T-helper 1 cell (primary cell): ENCODE results near the gene KSR2.

Experiments used
- DNase-seq, 5 donors: peaks; one replicate each; pipeline ENCODE4 v3.0.0-alpha.2; 2012 to 2020

KSR2 gene

GRCh38 chr12:117437516-117438255 lies 531.1 kb downstream of the KSR2 start:
- DNase-seq = no peak

GRCh38 chr12:117433878-117434277 lies 534.9 kb downstream of the KSR2 start:
- DNase-seq = no peak

- no peak for DNase-seq
Measured at GRCh38 chr12:117430246-117430645, 538.5 kb downstream of the KSR2 start.

GRCh38 chr12:117427211-117427610 lies 541.6 kb downstream of the KSR2 start:
- DNase-seq = no peak

- DNase-seq = no peak
Measured at GRCh38 chr12:117421987-117422386, 546.8 kb downstream of the KSR2 start.

- no peak for DNase-seq
Measured at GRCh38 chr12:117421068-117421752, 547.6 kb downstream of the KSR2 start.

- no peak for DNase-seq
Measured at GRCh38 chr12:117417004-117417403, 551.8 kb downstream of the KSR2 start.

- no peak for DNase-seq
Measured at GRCh38 chr12:117412465-117413188, 556.2 kb downstream of the KSR2 start.

GRCh38 chr12:117409286-117409685 lies 559.5 kb downstream of the KSR2 start:
- DNase-seq = no peak

GRCh38 chr12:117408161-117408791 lies 560.5 kb downstream of the KSR2 start:
- DNase-seq = no peak

- DNase-seq = no peak
Measured at GRCh38 chr12:117404940-117405339, 563.9 kb downstream of the KSR2 start.

GRCh38 chr12:117404203-117404853 lies 564.5 kb downstream of the KSR2 start:
- DNase-seq = no peak

GRCh38 chr12:117403586-117404139 lies 565.1 kb downstream of the KSR2 start:
- DNase-seq = no peak
